ENCODE results near the gene BCAR1.
"Not testable (repeated sequence)": the region's sequence is repeated elsewhere in the genome, so short reads cannot be mapped to it uniquely, and the experiment has no call there.

The BCAR1 gene

GRCh38 chr16:75228143-75228976 is 23.1 kb downstream of the BCAR1 start:
- Mint-ChIP-seq H3K4me1 (no peaks in the 10 kb centered on the region), H3K9me3 (no peaks in the 10 kb centered on the region), H3K36me3 (ENCODE audit: insufficient read depth) (no peaks in the 10 kb centered on the region), H3K27ac (ENCODE audit: low read depth) (no peak overlapping the region), H3K4me3 (no peak overlapping the region), H3K27me3 (peaks cover 14% of the 10 kb centered on the region)
- ATAC-seq (replicated peaks; ENCODE audit: extremely low read depth, poor library complexity, severe bottlenecking): no peak
- DNase-seq (ENCODE audit: low spot score in 2 of 2): no peak

- peaks cover 14% of the 10 kb centered on the region for H3K27me3 Mint-ChIP-seq
- ATAC-seq (replicated peaks; ENCODE audit: extremely low read depth, poor library complexity, severe bottlenecking): no peak
Measured at GRCh38 chr16:75227361-75228142, 23.9 kb downstream of the BCAR1 start.

GRCh38 chr16:75226550-75227360 is 24.7 kb downstream of the BCAR1 start:
- Mint-ChIP-seq H3K27ac (ENCODE audit: low read depth) (no peak overlapping the region), H3K27me3 (peaks cover 14% of the 10 kb centered on the region), H3K4me1 (no peaks in the 10 kb centered on the region), H3K36me3 (ENCODE audit: insufficient read depth) (no peaks in the 10 kb centered on the region), H3K9me3 (no peaks in the 10 kb centered on the region), H3K4me3 (no peak overlapping the region)
- DNase-seq (ENCODE audit: low spot score in 2 of 2) (no peak), ATAC-seq (replicated peaks; ENCODE audit: extremely low read depth, poor library complexity, severe bottlenecking) (no peak)

More at GRCh38 chr16:75227361-75228142, 23.9 kb downstream of the BCAR1 start:
- Mint-ChIP-seq H3K9me3 (no peaks in the 10 kb centered on the region), H3K4me3 (no peak overlapping the region), H3K27ac (ENCODE audit: low read depth) (no peak overlapping the region), H3K36me3 (ENCODE audit: insufficient read depth) (no peaks in the 10 kb centered on the region), H3K4me1 (no peaks in the 10 kb centered on the region)
- DNase-seq (ENCODE audit: low spot score in 2 of 2): no peak

GRCh38 chr16:75225678-75226515 is 25.5 kb downstream of the BCAR1 start:
- no peak overlapping the region for H3K27ac Mint-ChIP-seq (ENCODE audit: low read depth)
- ATAC-seq (replicated peaks; ENCODE audit: extremely low read depth, poor library complexity, severe bottlenecking) (no peak), DNase-seq (ENCODE audit: low spot score in 2 of 2) (no peak)
- H3K4me3 Mint-ChIP-seq: no peak overlapping the region
- no peaks in the 10 kb centered on the region for H3K4me1 Mint-ChIP-seq
- peaks cover 14% of the 10 kb centered on the region for H3K27me3 Mint-ChIP-seq
- H3K36me3 Mint-ChIP-seq (ENCODE audit: insufficient read depth): no peaks in the 10 kb centered on the region
- no peaks in the 10 kb centered on the region for H3K9me3 Mint-ChIP-seq

- H3K4me3 Mint-ChIP-seq: no peak overlapping the region
Measured at GRCh38 chr16:75225092-75225491, 26.3 kb downstream of the BCAR1 start.

GRCh38 chr16:75224306-75225082 is 26.9 kb downstream of the BCAR1 start:
- no peak overlapping the region for H3K27ac Mint-ChIP-seq (ENCODE audit: low read depth)
- peaks cover 14% of the 10 kb centered on the region for H3K27me3 Mint-ChIP-seq
- no peak for DNase-seq (ENCODE audit: low spot score in 2 of 2)
- H3K4me3 Mint-ChIP-seq: no peak overlapping the region
- ATAC-seq (replicated peaks; ENCODE audit: extremely low read depth, poor library complexity, severe bottlenecking): no peak
- H3K9me3 Mint-ChIP-seq: no peaks in the 10 kb centered on the region
- H3K36me3 Mint-ChIP-seq (ENCODE audit: insufficient read depth): peaks cover 4% of the 10 kb centered on the region
- H3K4me1 Mint-ChIP-seq: peaks cover 5% of the 10 kb centered on the region

More at GRCh38 chr16:75225092-75225491, 26.3 kb downstream of the BCAR1 start:
- no peak for DNase-seq (ENCODE audit: low spot score in 2 of 2)
- ATAC-seq (replicated peaks; ENCODE audit: extremely low read depth, poor library complexity, severe bottlenecking): no peak
- peaks cover 14% of the 10 kb centered on the region for H3K27me3 Mint-ChIP-seq
- no peaks in the 10 kb centered on the region for H3K9me3 Mint-ChIP-seq
- no peak overlapping the region for H3K27ac Mint-ChIP-seq (ENCODE audit: low read depth)
- no peaks in the 10 kb centered on the region for H3K4me1 Mint-ChIP-seq
- H3K36me3 Mint-ChIP-seq (ENCODE audit: insufficient read depth): no peaks in the 10 kb centered on the region

GRCh38 chr16:75223129-75223528 is 28.3 kb downstream of the BCAR1 start:
- not testable (repeated sequence) for H3K27ac Mint-ChIP-seq (ENCODE audit: low read depth); ATAC-seq (replicated peaks; ENCODE audit: extremely low read depth, poor library complexity, severe bottlenecking); H3K9me3 Mint-ChIP-seq; H3K4me3 Mint-ChIP-seq; DNase-seq (ENCODE audit: low spot score in 2 of 2); H3K4me1 Mint-ChIP-seq; H3K36me3 Mint-ChIP-seq (ENCODE audit: insufficient read depth)
- H3K27me3 Mint-ChIP-seq: peaks cover 12% of the 10 kb centered on the region

GRCh38 chr16:75222271-75222783 is 29.1 kb downstream of the BCAR1 start:
- peaks cover 4% of the 10 kb centered on the region for H3K27me3 Mint-ChIP-seq
- H3K4me1 Mint-ChIP-seq: peaks cover 9% of the 10 kb centered on the region
- H3K4me3 Mint-ChIP-seq: no peak overlapping the region
- no peak for DNase-seq (ENCODE audit: low spot score in 2 of 2)
- ATAC-seq (replicated peaks; ENCODE audit: extremely low read depth, poor library complexity, severe bottlenecking): no peak
- H3K27ac Mint-ChIP-seq (ENCODE audit: low read depth): no peak overlapping the region
- no peaks in the 10 kb centered on the region for H3K9me3 Mint-ChIP-seq
- H3K36me3 Mint-ChIP-seq (ENCODE audit: insufficient read depth): peaks cover 4% of the 10 kb centered on the region

GRCh38 chr16:75219838-75220237 is 31.6 kb downstream of the BCAR1 start:
- Mint-ChIP-seq H3K27ac (ENCODE audit: low read depth) (peak overlapping the region; percentile 43), H3K9me3 (no peaks in the 10 kb centered on the region), H3K27me3 (no peaks in the 10 kb centered on the region), H3K36me3 (ENCODE audit: insufficient read depth) (peaks cover 4% of the 10 kb centered on the region), H3K4me1 (peaks cover 9% of the 10 kb centered on the region), H3K4me3 (peak overlapping the region; percentile 76)
- ATAC-seq (replicated peaks; ENCODE audit: extremely low read depth, poor library complexity, severe bottlenecking) (peak; percentile 71), DNase-seq (ENCODE audit: low spot score in 2 of 2) (no peak)

GRCh38 chr16:75219088-75219487 is 32.3 kb downstream of the BCAR1 start:
- no peak for ATAC-seq (replicated peaks; ENCODE audit: extremely low read depth, poor library complexity, severe bottlenecking)
- Mint-ChIP-seq H3K4me3 (peak overlapping the region; percentile 76), H3K27ac (ENCODE audit: low read depth) (peak overlapping the region; percentile 43), H3K36me3 (ENCODE audit: insufficient read depth) (peaks cover 4% of the 10 kb centered on the region), H3K4me1 (peaks cover 9% of the 10 kb centered on the region), H3K27me3 (no peaks in the 10 kb centered on the region), H3K9me3 (no peaks in the 10 kb centered on the region)
- no peak for DNase-seq (ENCODE audit: low spot score in 2 of 2)
